GM18951 (cell line): Measurements from ENCODE around the gene CAPN8.

Source experiments
- POLR2A ChIP-seq: IDR thresholded peaks from 4 replicates; pipeline ENCODE4 v1.6.1; 2011; ENCODE audit warnings: mild to moderate bottlenecking; ENCODE audit not compliant: insufficient read length, insufficient read depth; ENCODE audit errors: extremely low read depth
- in situ Hi-C: fragments of 300-500 bp; cut with MboI; formaldehyde crosslinking; loops from one replicate; pipeline ENCODE4 v1.12.0; 2022; ENCODE audit warnings: low sequenced_read_pairs, mixed read lengths, inconsistent platforms; ENCODE audit not compliant: unreplicated experiment

Gene CAPN8

GRCh38 chr1:223657978-223658377 lies 7.5 kb downstream of the CAPN8 start:
- in situ Hi-C loops: loop anchor here (10.0 kb wide), 1 partner anchor 403 kb away; no protein-coding TSS in a partner anchor

GRCh38 chr1:223654083-223654482 lies 11.4 kb downstream of the CAPN8 start:
- no peak for TF ChIP-seq POLR2A
- in situ Hi-C loops: loop anchor here (10.0 kb wide), 1 partner anchor 399 kb away; no protein-coding TSS in a partner anchor

More at GRCh38 chr1:223657978-223658377, 7.5 kb downstream of the CAPN8 start:
- TF ChIP-seq POLR2A: no peak

GRCh38 chr1:223653431-223653830 lies 12.1 kb downstream of the CAPN8 start:
- in situ Hi-C loops: loop anchor here (10.0 kb wide), 1 partner anchor 399 kb away; no protein-coding TSS in a partner anchor
- no peak for TF ChIP-seq POLR2A

- in situ Hi-C loops: loop anchor here (10.0 kb wide), 1 partner anchor 398 kb away; no protein-coding TSS in a partner anchor
- no peak for TF ChIP-seq POLR2A
Measured at GRCh38 chr1:223653015-223653414, 12.5 kb downstream of the CAPN8 start.

- in situ Hi-C loops: loop anchor here (10.0 kb wide), 1 partner anchor 398 kb away; no protein-coding TSS in a partner anchor
- no peak for TF ChIP-seq POLR2A
Measured at GRCh38 chr1:223652436-223652941, 13.0 kb downstream of the CAPN8 start.

- in situ Hi-C loops: loop anchor here (10.0 kb wide), 1 partner anchor 397 kb away; no protein-coding TSS in a partner anchor
- no peak for TF ChIP-seq POLR2A
Measured at GRCh38 chr1:223651291-223651991, 14.1 kb downstream of the CAPN8 start.

- TF ChIP-seq POLR2A: no peak
- in situ Hi-C loops: loop anchor here (10.0 kb wide), 1 partner anchor 396 kb away; no protein-coding TSS in a partner anchor
Measured at GRCh38 chr1:223650465-223650864, 15.0 kb downstream of the CAPN8 start.

GRCh38 chr1:223649222-223649621 lies 16.3 kb downstream of the CAPN8 start:
- no peak for TF ChIP-seq POLR2A
- in situ Hi-C loops: no loop called here

- TF ChIP-seq POLR2A: no peak
- in situ Hi-C loops: no loop called here
Measured at GRCh38 chr1:223647249-223647648, 18.3 kb downstream of the CAPN8 start.

GRCh38 chr1:223645903-223646302 lies 19.6 kb downstream of the CAPN8 start:
- in situ Hi-C loops: no loop called here
- no peak for TF ChIP-seq POLR2A

- TF ChIP-seq POLR2A: no peak
- in situ Hi-C loops: no loop called here
Measured at GRCh38 chr1:223642237-223642636, 23.3 kb downstream of the CAPN8 start.

- no peak for TF ChIP-seq POLR2A
- in situ Hi-C loops: no loop called here
Measured at GRCh38 chr1:223641523-223642039, 23.9 kb downstream of the CAPN8 start.

- no peak for TF ChIP-seq POLR2A
- in situ Hi-C loops: no loop called here
Measured at GRCh38 chr1:223639331-223639749, 26.2 kb downstream of the CAPN8 start.

GRCh38 chr1:223635236-223635635 lies 30.3 kb downstream of the CAPN8 start:
- in situ Hi-C loops: no loop called here
- TF ChIP-seq POLR2A: no peak
